KBM-7 (cell line): ENCODE results near the gene APOL4.

ENCODE experiments used
- DNase-seq: peaks from one replicate; pipeline ENCODE4 v3.0.0-alpha.2; 2015
- in situ Hi-C: fragments of 300-500 bp; cut with MboI; formaldehyde crosslinking; loops from 2 replicates; pipeline ENCODE4 v1.14.3; 2020; ENCODE audit warnings: low sequenced_read_pairs, low pct_unique_long_range_greater_than_20kb, mixed read lengths

APOL4 gene

GRCh38 chr22:36144886-36145541, 56.6 kb downstream of the APOL4 start:
- peak; percentile 81 for DNase-seq
- in situ Hi-C loops = no loop called here

DNA sequence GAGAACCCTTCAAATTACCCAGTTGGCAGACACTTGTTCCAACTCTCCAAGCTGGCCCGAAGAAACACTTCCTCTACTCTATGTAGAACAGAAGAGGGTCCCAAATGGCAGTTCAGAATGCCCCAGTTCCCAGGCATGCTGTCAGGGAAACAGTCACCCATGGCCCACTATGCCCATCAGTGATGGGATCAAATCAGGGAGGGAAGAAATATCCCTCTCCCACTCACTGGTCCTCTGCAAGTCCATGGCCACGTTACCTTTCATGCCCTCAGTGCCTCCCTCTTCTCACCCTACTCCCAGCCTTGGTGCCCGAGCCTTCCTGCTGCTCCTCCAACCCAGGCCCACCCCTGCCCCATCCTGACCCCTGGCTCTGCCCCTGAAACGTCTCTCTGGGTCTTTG, 57.7 kb downstream of the APOL4 start:
- in situ Hi-C loops = no loop called here
- no peak for DNase-seq

GRCh38 chr22:36143066-36143815, 58.4 kb downstream of the APOL4 start:
- DNase-seq = no peak
- in situ Hi-C loops = no loop called here

DNA sequence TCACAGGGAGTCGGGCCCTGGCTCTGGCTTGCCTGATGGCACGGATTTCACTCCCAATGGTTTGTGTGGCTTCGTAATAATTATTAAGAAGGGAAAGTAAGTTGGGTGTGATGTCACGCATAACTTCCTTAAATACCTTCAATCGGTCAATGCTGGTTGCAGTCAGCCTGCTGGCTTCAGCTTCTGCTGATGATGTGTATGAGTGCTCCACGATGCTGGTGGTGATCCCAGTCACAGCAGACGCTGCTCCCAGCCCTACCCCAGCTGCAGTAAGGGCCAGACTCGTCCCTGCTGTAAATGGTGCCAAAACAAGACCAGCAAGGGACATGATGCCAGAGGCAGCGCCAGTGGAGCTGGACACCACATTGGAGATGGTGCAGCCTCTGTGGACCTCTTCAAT, 60.1 kb downstream of the APOL4 start:
- in situ Hi-C loops = no loop called here
- no peak for DNase-seq
